GM21390 (cell line): Measurements from ENCODE around the gene TRIM71.

Experiments used
- ATAC-seq: cut with Tn5 transposase; IDR thresholded peaks from one replicate; pipeline ENCODE4 v1.9.1; 2021; ENCODE audit not compliant: unreplicated experiment

TRIM71 gene

DNA sequence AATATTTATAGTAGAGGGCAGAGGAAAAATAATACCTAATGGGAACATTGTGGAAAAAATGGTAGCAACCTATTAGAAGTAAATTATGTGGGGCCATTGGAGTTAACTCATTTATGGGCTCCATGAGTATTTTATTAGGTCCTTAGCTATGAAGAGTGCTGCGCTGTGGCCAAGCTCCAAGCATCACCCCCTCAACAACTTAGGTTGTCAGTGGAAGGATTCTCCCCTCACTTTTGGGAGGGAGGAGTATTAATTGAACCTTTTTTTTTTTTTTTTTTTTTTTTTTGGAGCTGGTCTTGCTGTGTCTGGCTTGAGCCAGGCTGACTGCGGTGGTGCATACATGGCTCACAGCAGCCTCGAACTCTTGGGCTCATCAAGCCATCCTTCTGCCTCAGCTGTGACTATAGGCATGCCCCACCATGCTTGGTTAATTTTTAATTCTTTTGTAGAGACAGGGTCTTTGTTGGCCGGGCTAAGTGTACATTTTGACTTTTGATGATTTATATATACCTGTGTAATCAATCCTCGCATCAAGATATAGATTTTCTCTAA lies 45.2 kb downstream of the TRIM71 start:
- no peak for ATAC-seq

GRCh38 chr3:32865383-32865782 lies 47.6 kb downstream of the TRIM71 start:
- ATAC-seq: no peak

- ATAC-seq: no peak
Measured at GRCh38 chr3:32866533-32866932, 48.7 kb downstream of the TRIM71 start.

DNA sequence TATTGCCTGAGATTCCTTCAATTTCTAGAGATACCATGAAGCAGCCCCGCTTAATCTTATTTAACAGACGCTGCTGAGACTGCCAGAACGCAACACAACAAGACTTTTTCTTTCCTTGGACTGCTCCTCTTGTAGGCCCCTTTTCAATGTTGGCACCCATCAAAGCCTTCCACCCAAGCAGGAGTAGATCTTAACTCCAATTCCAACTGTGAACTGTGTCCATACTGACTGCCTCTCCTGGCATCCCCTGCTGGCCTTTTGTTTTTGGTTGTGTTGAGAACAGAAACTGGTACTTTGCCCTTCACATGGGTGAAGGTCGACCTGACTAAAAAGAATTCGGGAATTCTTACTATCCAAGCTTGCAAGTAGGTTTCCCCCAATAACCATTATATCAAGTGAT lies 50.2 kb downstream of the TRIM71 start:
- no peak for ATAC-seq

DNA sequence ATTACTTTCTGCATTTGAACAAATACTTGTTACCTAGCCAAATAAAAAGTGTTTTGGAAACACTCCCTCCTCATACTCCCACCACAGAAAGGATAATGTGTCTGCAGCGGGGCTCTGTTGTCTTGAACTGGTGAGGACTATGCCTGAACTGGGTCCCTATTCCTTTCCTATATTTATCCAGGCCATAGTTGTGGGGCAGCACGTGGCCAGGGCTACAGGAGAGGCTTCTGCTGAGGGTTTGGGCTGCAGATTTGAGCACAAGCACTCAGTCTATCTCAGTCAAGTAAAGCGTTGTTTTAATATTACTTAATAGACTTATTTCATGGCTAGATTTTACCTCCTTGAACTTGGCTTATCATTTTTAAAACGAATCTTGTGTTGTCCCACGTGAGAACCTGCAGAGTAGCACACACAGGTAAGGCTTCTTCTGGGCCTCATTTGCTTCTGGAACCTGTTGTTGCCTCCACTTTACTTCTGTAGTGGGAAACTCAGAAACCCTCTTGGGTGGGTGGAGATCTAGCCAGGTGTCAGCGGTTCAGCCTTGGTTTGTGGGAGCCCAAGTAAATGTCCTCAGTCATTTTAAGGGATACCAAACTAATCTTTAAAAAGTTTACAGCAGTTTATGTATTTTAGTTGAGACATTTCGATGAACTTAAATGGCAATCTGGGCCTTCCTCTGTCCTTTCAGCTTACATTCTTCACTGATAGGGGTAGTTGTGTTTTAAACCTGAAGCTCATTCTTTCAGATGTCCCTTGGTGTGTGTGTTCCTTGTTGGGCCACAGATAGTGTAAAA lies 51.1 kb downstream of the TRIM71 start:
- ATAC-seq: no peak

DNA sequence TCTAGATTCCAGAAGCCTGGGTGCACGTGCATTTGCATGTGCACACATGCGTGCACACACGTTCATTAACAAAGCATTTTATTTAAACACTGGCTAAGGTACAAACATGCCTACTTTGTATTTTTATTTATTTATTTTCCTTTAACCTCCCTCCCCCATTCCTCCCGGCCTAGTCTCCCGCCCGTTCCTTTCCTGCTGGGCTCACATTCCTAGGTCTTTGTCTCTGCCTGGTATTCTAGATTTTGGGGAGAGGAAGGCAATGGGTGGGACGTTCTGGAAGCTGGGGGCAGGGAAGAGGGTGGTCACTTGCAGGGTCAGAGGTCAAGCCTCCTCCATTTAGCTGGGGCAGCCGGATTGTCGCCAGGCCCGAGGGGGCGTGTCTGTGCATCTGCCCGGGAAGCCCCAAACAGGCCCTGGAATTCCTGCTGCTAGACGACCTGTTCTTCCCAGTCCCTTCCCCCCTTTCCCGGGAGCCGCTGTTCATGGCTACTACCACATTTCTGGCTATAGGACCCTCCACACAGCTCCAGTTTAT lies 51.8 kb downstream of the TRIM71 start:
- ATAC-seq: no peak

DNA sequence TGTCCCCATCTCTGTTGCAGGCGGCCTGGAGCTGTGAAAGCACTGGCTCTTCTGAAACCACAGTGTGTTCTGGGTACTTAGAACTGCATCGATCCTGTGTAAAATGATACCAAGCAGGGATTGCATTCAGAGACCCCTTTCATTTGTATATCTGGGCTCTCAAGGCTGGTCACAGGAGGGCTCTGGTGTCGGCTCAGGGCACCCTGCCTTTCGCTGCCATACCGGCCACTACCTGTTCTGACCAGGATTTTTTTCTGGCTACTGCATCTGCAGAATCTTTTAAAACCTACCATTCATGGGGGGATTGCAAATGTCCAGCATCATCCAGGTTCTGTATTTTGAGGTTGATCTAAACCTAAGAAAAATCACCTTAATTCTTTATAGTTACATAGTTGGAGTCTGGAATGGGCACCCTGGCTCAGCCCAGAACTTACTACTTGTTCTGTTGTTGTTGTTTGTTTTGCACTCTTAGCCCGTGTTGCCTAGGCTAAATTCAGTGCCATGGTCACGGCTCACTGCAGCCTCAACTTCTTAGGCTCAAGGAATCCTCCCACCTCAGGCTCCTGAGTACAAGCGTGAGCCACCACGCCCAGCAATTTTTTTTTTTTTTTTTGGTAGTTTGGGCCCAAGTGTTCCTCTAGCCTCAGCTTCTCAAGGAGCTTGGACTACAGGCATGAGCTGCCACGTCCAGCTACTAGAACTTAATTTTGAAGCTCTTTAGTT lies 52.7 kb downstream of the TRIM71 start:
- ATAC-seq: no peak

- no peak for ATAC-seq
Measured at GRCh38 chr3:32871273-32871672, 53.5 kb downstream of the TRIM71 start.

GRCh38 chr3:32872487-32873382 lies 54.9 kb downstream of the TRIM71 start:
- no peak for ATAC-seq

DNA sequence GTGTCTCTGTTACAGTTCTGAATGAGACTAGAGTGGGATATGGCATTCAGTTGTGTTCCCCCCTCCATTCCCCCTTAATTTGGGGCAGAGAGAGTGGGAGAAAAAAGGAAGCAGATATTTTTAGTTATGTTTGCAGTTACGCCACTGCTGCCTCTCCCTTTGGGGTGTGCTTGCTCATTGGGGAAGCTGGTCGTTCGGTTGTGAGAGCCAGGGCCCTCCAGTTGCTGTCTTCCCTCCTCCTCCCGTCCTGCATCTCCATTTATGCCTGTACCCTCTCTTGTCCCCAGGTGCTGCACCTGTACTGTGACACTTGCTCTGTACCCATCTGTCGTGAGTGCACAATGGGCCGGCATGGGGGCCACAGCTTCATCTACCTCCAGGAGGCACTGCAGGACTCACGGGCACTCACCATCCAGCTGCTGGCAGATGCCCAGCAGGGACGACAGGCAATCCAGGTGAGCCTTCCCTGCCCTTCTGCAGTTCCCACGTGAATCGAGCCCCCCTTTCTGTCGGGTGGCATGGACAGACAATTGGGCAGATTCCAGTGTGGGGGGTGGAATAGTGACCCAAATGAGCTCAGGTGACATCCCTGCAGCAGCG lies 55.8 kb downstream of the TRIM71 start:
- no peak for ATAC-seq

DNA sequence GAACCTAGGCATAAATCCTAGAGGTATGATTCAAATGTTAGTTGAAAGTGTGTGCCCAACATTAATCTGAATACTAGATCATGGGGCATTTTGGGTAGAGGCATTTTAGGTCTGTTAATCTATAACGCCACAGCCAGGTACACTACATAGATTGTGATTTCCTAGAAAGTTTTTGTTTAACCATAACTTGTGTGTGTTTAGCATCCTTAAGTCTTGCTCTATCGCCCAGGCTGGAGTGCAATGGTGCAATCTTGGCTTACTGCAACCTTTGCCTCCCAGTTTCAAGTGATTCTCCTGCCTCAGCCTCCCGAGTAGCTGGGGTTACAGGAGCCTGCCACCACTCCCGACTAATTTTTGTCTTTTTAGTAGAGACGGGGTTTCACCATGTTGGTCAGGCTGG lies 59.1 kb downstream of the TRIM71 start:
- ATAC-seq: no peak

GRCh38 chr3:32877598-32877997 lies 59.8 kb downstream of the TRIM71 start:
- no peak for ATAC-seq

DNA sequence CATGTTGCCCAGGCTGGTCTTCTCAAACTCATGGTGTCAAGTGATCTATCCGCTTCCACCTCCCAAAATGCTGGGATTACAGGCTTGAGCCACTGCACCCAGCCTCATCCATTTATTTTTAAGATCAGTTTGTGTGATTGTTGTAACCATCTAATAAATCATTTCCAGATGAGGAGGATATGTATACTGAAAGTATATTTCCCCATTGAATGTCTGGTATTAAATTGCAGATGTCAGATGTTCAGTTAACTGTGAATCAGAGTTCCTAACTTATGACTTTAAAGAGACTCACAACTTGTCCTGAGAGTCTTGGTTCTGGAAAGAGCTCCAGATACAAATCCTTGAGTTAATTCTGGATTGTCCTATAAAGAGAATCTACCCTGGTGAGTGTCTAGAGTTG lies 62.4 kb downstream of the TRIM71 start:
- no peak for ATAC-seq

- ATAC-seq: no peak
Measured at GRCh38 chr3:32881624-32882023, 63.8 kb downstream of the TRIM71 start.

GRCh38 chr3:32882189-32882588 lies 64.4 kb downstream of the TRIM71 start:
- ATAC-seq: peak; percentile 15

- ATAC-seq: peak; percentile 92
Measured at GRCh38 chr3:32882603-32883025, 64.8 kb downstream of the TRIM71 start.

DNA sequence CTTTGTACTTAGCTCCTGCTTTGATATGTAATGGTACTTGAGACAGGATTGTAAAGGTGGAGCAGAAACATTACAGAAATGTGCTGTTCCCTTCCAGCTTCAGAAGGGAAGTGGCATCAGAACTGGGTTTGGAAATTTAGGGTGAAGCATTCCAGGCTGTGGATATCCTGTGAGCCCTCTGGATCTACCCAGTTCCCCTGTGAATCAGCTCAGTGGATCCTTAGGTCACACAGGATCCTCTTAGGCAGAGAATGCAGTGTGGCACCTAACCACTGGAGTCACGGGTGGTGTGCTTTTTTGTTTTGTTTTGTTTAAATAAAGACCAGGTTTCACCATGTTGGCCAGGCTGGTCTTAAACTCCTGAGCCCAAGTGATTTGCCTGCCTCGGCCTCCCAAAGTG lies 66.0 kb downstream of the TRIM71 start:
- no peak for ATAC-seq

DNA sequence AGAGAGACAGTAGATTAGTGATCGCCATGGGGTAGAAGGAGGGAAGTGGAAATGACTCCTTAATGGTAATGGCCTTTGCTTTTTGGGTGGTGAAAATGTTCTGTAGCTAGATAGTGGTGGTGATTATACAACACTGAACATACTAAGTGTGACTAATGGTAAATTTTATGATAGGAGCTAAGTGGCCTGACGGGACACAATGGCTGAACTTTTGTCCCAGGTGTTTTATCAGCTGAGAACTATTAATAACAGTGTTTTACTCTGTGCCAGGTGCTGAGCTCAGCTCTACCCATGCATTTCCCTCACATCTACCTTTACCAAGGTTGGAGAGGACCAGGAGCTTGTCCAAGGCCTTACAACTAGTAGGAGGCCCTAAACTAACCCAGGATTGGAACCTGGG lies 66.8 kb downstream of the TRIM71 start:
- ATAC-seq: no peak

DNA sequence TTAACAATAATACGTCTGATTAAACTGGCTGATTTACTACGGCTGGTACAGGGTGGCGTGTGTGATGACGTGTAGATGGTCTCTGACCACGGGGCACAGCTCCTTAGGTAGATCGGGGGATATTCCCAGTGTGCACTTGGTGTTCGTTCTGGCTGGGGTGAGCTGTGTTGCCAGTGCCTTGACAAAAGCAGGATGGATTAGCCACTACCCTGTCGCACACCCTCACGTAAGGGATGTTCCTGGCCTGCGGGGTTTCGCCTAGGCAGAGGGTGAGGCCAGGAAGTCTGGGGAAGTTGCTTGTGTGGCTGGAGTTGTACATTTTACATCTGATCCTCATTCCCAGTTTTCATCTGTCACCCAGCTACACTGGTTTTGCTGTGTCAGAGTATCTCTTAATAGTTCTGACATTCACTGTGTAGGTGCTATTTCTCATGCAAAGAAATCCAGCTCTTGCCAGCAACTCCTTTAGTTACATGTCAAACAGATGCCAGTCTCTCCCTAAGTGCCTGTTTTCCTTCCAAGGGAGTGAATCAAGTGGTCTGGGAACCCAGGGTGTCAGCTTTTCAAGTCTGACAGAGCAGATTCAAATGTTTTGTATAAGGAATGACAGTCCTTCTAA lies 67.6 kb downstream of the TRIM71 start:
- no peak for ATAC-seq

DNA sequence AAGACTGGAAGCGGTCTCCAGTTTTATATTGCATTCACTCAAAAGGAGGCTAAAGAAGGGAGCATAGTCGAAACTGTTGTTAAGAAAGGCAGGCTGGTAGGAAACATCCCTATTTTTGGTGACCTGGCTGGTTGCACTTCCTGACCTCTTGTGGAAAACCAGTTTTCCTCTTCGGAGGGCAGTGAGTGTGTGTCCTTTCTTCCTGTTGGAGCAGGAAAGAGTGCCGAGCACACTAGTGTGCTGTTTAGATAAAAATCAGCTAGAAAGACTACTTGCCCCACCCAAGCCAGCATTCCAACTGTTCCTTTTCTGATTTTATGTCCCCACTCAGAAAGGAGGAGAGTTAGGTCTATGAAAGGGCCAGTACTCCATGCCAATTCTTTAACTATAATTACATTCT lies 68.5 kb downstream of the TRIM71 start:
- ATAC-seq: no peak
